BLaER1 (cell line): ENCODE results near the gene PMFBP1.

Experiments
- H3K27ac ChIP-seq: shearing (Covaris generic); formaldehyde crosslinking; 2 replicates; pipeline ENCODE4 v1.8.1; 2022
- H3K27me3 ChIP-seq: shearing (Covaris generic); formaldehyde crosslinking; 2 replicates; pipeline ENCODE4 v1.8.1; 2022
- H3K36me3 ChIP-seq: shearing (Covaris generic); formaldehyde crosslinking; 2 replicates; pipeline ENCODE4 v1.8.1; 2022
- H3K4me1 ChIP-seq: shearing (Covaris generic); formaldehyde crosslinking; 2 replicates; pipeline ENCODE4 v1.8.1; 2022
- H3K4me2 ChIP-seq: shearing (Covaris generic); formaldehyde crosslinking; 2 replicates; pipeline ENCODE4 v1.8.1; 2022
- H3K4me3 ChIP-seq: shearing (Covaris generic); formaldehyde crosslinking; 2 replicates; pipeline ENCODE4 v1.8.1; 2022
- H3K9ac ChIP-seq: shearing (Covaris generic); formaldehyde crosslinking; 2 replicates; pipeline ENCODE4 v1.8.1; 2022
- H3K9me3 ChIP-seq: shearing (Covaris generic); formaldehyde crosslinking; 2 replicates; pipeline ENCODE4 v1.8.1; 2022
- H4K20me1 ChIP-seq: shearing (Covaris generic); formaldehyde crosslinking; 2 replicates; pipeline ENCODE4 v1.8.1; 2022
- Cebpa-rat ChIP-seq: shearing (Covaris generic); IDR thresholded peaks from 2 replicates; pipeline ENCODE4 v1.8.1; 2022

Gene PMFBP1, protein sequence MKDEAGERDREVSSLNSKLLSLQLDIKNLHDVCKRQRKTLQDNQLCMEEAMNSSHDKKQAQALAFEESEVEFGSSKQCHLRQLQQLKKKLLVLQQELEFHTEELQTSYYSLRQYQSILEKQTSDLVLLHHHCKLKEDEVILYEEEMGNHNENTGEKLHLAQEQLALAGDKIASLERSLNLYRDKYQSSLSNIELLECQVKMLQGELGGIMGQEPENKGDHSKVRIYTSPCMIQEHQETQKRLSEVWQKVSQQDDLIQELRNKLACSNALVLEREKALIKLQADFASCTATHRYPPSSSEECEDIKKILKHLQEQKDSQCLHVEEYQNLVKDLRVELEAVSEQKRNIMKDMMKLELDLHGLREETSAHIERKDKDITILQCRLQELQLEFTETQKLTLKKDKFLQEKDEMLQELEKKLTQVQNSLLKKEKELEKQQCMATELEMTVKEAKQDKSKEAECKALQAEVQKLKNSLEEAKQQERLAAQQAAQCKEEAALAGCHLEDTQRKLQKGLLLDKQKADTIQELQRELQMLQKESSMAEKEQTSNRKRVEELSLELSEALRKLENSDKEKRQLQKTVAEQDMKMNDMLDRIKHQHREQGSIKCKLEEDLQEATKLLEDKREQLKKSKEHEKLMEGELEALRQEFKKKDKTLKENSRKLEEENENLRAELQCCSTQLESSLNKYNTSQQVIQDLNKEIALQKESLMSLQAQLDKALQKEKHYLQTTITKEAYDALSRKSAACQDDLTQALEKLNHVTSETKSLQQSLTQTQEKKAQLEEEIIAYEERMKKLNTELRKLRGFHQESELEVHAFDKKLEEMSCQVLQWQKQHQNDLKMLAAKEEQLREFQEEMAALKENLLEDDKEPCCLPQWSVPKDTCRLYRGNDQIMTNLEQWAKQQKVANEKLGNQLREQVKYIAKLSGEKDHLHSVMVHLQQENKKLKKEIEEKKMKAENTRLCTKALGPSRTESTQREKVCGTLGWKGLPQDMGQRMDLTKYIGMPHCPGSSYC

DNA sequence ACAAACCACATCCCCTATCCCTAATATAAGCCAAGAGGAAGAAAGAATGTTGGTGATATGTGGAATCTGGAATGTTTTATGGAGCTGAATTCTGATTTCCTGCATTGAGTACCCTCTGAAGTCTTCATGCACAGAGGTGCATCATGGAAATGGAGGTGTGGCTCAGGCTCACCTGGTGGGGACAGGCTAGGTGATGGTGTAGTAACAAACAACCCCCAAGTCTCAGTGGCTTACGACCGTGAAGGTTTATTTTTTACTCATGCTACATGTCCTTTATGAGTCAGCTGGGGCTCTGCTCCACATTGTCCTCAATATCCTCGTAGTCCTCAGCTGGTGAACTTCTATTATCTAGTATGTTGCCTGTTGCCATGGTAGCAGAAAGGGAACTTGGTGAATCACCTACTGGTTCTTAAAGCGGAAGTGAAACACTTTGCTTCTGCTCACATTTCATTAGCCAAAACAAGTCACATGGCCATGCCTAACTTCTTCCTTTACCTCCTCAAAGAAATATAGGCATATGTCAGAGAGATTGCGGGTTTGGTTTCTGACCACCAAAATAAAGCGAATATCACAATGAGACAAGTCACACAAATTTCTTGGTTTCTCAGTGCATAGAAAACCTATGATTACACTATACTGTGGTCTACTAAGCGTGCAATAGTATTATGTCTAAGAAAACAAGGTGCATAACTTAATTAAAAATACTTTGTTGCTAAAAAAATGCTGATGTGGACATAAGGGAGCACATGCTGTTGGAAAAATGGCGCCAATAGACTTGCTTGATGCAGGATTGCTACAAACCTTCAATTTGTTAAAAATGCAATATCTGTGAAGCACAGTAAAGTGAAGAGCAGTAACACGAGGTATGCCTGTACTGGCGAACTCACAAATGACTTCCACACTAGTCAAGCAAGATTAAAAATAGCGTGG, at the start of gene PMFBP1:
PMFBP1 (minus strand) TSS at position 51 of the 930 bp plus-strand sequence. CDS start 947 bp downstream, outside the sequence.
- Histone ChIP-seq H3K4me2 (no peak within 1 kb of the TSS), H3K9me3 (peaks cover 11% of the 10 kb centered on the region), H3K36me3 (no peaks in the 10 kb centered on the region), H3K4me1 (0 out of 2 replicates have a peak, but pooled peaks cover 7% of the 10 kb centered on the region), H3K4me3 (no peak within 1 kb of the TSS), H3K27me3 (no peaks in the 10 kb centered on the region), H4K20me1 (no peaks in the 10 kb centered on the region), H3K9ac (no peak within 1 kb of the TSS), H3K27ac (no peak within 1 kb of the TSS)
- TF ChIP-seq Cebpa-rat, result no peak

- no peak for TF ChIP-seq Cebpa-rat
- no peak overlapping the region for H3K27ac ChIP-seq
Measured at GRCh38 chr16:72221630-72222024, 49.7 kb upstream of the PMFBP1 start.

DNA sequence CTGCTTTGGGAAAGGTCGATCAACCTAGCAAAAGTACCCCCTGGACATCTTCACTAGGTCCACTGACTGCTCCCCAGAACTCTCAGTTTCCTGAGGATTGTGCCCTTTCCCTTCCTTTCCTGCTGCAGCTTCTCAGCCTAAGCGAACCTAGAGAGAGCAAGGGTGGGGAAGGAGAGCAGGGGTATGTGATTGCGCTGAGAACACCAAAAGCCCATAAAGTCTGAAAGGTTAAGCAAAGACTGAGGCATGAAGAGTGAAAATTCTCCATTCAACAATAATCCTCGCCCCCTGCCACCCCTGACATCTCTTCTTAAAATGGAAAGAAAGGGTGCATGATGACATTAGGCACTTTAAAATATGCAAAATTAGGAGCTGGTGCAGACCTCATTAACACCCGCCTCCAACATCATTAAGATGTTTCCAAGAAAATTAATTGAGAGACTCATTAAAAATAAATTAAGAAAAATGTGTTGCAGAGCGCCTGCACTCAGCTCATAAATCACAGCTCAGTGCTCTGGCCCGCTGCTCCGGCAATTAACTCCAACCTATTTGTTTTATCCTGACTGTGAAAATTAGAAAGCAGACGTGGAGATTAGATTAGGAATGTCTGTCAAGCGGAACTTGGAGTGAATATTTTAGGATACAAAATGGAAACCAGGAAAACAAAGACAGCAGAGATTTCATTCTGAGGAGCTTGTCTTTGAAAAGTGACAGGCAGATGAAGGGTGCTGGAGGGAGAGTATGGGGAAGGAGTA, 49.1 kb upstream of the PMFBP1 start:
- no peaks in the 10 kb centered on the region for H3K36me3 ChIP-seq
- no peak overlapping the region for H3K9ac ChIP-seq
- H3K27me3 ChIP-seq, result no peaks in the 10 kb centered on the region
- no peak for TF ChIP-seq Cebpa-rat
- H3K4me3 ChIP-seq, result no peak overlapping the region
- no peaks in the 10 kb centered on the region for H3K4me1 ChIP-seq
- H3K9me3 ChIP-seq, result no peaks in the 10 kb centered on the region
- no peaks in the 10 kb centered on the region for H4K20me1 ChIP-seq
- H3K27ac ChIP-seq, result no peak overlapping the region
- no peak overlapping the region for H3K4me2 ChIP-seq

More at GRCh38 chr16:72221630-72222024, 49.7 kb upstream of the PMFBP1 start:
- Histone ChIP-seq H3K27me3 (no peaks in the 10 kb centered on the region), H4K20me1 (no peaks in the 10 kb centered on the region), H3K4me3 (no peak overlapping the region), H3K4me1 (no peaks in the 10 kb centered on the region), H3K9me3 (no peaks in the 10 kb centered on the region), H3K36me3 (no peaks in the 10 kb centered on the region), H3K9ac (no peak overlapping the region), H3K4me2 (no peak overlapping the region)

DNA sequence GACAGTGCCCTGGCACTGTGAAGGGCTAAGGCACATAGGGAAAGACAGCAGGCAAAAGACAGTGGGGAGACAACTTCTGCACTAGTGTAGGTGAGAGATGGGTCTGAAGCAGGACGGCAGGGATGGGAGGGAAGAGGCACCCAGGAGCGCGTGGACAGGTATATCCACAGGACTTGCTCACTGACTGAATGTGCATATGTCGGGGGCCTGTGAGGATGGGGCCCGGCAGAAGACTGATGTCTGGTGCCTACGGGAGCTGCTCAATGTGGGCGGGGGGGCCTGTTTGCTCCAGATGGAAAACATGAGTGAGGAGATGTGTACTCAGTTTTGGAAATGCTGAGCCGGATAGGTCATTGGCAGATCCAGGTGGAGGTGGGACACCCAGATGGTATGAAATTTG, 47.3 kb upstream of the PMFBP1 start:
- Histone ChIP-seq H3K4me2 (no peak overlapping the region), H4K20me1 (no peaks in the 10 kb centered on the region), H3K4me1 (no peaks in the 10 kb centered on the region), H3K9me3 (peaks cover 17% of the 10 kb centered on the region), H3K36me3 (no peaks in the 10 kb centered on the region), H3K4me3 (no peak overlapping the region), H3K27me3 (no peaks in the 10 kb centered on the region), H3K9ac (no peak overlapping the region), H3K27ac (no peak overlapping the region)
- TF ChIP-seq Cebpa-rat, result no peak

- no peak overlapping the region for H3K27ac ChIP-seq
- H3K4me3 ChIP-seq, result no peak overlapping the region
- TF ChIP-seq Cebpa-rat, result no peak
- peaks cover 19% of the 10 kb centered on the region for H3K9me3 ChIP-seq
- peaks cover under 1% of the 10 kb centered on the region; the same call in 1 of the 2 replicates for H3K4me1 ChIP-seq
- no peak overlapping the region for H3K4me2 ChIP-seq
- no peaks in the 10 kb centered on the region for H3K36me3 ChIP-seq
- H3K27me3 ChIP-seq, result no peaks in the 10 kb centered on the region
- no peak overlapping the region for H3K9ac ChIP-seq
- H4K20me1 ChIP-seq, result no peaks in the 10 kb centered on the region
Measured at GRCh38 chr16:72216767-72217166, 44.8 kb upstream of the PMFBP1 start.

DNA sequence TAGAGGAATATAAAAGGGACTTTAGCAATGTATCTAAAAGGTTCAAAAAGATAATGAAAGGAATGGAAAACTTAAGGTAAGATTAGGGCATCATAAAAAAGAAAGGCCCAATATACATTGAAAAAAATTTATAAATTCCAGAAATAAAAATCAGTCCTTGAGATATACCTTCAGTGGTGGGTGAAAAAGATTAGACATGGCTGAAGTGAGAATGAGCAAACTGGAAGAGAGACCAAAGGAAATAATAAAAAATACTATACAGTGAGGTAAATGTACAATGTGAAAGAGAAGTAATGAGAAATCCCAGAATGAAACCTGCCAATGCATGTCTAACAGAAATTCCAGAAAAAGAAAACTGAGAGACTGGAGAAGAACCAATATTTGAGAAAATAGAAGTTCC, 42.9 kb upstream of the PMFBP1 start:
- H3K9me3 ChIP-seq, result peaks cover 19% of the 10 kb centered on the region
- H4K20me1 ChIP-seq, result no peaks in the 10 kb centered on the region
- no peak overlapping the region for H3K4me2 ChIP-seq
- no peak overlapping the region for H3K9ac ChIP-seq
- H3K27me3 ChIP-seq, result no peaks in the 10 kb centered on the region
- H3K4me1 ChIP-seq, result peaks cover 16% of the 10 kb centered on the region
- no peak overlapping the region for H3K27ac ChIP-seq
- no peak for TF ChIP-seq Cebpa-rat
- no peak overlapping the region for H3K4me3 ChIP-seq
- no peaks in the 10 kb centered on the region for H3K36me3 ChIP-seq

DNA sequence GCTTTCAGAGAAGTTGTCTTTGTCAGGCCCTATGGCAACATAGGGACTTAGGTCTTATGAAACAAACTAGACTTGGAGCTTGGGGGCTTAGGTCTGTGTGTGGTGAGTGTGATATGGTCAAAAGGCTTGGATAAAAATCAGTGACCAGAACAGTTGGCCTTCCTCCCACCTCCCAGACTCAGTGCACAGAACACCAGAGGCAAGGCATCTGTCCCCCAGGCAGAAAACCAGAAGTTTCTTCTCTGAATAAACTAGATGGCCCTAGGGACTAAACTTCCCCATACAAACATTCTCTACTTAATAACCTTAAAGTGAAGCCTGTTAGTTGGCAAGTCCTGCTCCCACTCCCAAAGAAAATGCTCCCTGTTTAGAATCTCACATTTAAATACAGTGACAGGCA, 39.2 kb upstream of the PMFBP1 start:
- Histone ChIP-seq H3K4me2 (peak overlapping the region; percentile 46), H3K9me3 (peaks cover 19% of the 10 kb centered on the region), H3K4me1 (peaks cover 16% of the 10 kb centered on the region), H3K4me3 (no peak overlapping the region), H4K20me1 (no peaks in the 10 kb centered on the region), H3K27me3 (no peaks in the 10 kb centered on the region), H3K36me3 (no peaks in the 10 kb centered on the region), H3K27ac (no peak overlapping the region), H3K9ac (no peak overlapping the region)
- no peak for TF ChIP-seq Cebpa-rat

DNA sequence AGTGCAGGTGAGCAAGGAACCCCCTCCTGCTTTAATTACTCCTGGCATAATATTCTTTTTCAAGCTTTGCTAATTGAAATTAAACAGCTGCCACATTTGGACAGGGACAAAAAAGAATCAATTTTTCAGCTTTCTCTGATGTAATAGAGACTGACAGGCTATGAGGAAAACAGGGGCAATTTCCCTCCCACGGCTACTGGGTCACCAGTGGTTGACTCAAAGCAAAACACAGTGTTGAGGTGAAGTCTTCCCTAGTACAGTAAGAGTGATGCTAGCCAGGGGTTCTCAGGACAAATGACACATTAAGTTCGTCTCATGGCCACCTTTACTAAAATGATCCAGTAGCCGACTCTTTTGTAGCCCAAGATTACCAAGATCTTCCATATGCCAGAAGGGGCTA, 38.6 kb upstream of the PMFBP1 start:
- H4K20me1 ChIP-seq, result no peaks in the 10 kb centered on the region
- peaks cover 15% of the 10 kb centered on the region for H3K9me3 ChIP-seq
- H3K4me3 ChIP-seq, result no peak overlapping the region
- no peaks in the 10 kb centered on the region for H3K27me3 ChIP-seq
- no peak overlapping the region for H3K27ac ChIP-seq
- H3K9ac ChIP-seq, result no peak overlapping the region
- H3K4me2 ChIP-seq, result peak overlapping the region; percentile 46
- no peaks in the 10 kb centered on the region for H3K36me3 ChIP-seq
- peaks cover 16% of the 10 kb centered on the region for H3K4me1 ChIP-seq
- TF ChIP-seq Cebpa-rat, result no peak
